Panc1 (cell line): ENCODE results near the gene TNFRSF17. TPM values are rescaled to one million over a fixed set of nuclear protein-coding genes. Genes with fewer than 3 reads are reported as not detected.

ENCODE experiments used
- ATAC-seq: fragments of 200-7000 bp; cut with Tn5 transposase; 2 replicates; pipeline ENCODE4 v1.9.1; 2020; ENCODE audit warnings: mild to moderate bottlenecking, moderate library complexity
- BruUV-seq: library from RNA; stranded (reverse); fragments of 400-500 nt; replicated peaks from 2 replicates; lab custom pipeline; 2021; lab: Mats Ljungman, UMichigan
- CTCF ChIA-PET: fragments of 300-600 bp; sonication (Branson Sonifier 250); formaldehyde crosslinking; loops from one replicate; lab custom pipeline; 2022; ENCODE audit warnings: antibody characterized with exemption; lab: Charles Lee
- POLR2A ChIA-PET: fragments of 300-600 bp; sonication (Branson Sonifier 250); formaldehyde crosslinking; loops from one replicate; lab custom pipeline; 2022; ENCODE audit warnings: antibody characterized with exemption; lab: Charles Lee
- DNase-seq: peaks from one replicate; pipeline ENCODE4 v3.0.0-alpha.2; 2010; ENCODE audit warnings: low read depth, low spot score
- H3K27ac ChIP-seq: 2 replicates; pipeline ENCODE4 v1.5.1; 2011; ENCODE audit warnings: mild to moderate bottlenecking, low read length, inconsistent platforms
- H3K27me3 ChIP-seq: fragments of 200-500 bp; sonication (Bioruptor generic); 2 replicates; pipeline ENCODE4 v1.6.0; 2014; ENCODE audit warnings: low read length, inconsistent platforms; ENCODE audit not compliant: control insufficient read depth, insufficient read depth
- H3K36me3 ChIP-seq: fragments of 200-500 bp; sonication (Bioruptor generic); 2 replicates; pipeline ENCODE4 v1.5.1; 2014; ENCODE audit warnings: inconsistent platforms, mild to moderate bottlenecking, low read length, moderate library complexity; ENCODE audit not compliant: control insufficient read depth, insufficient read depth
- H3K4me1 ChIP-seq: 2 replicates; pipeline ENCODE4 v1.5.1; 2011; ENCODE audit warnings: inconsistent platforms, mild to moderate bottlenecking, low read length, moderate library complexity; ENCODE audit not compliant: control insufficient read depth, insufficient read depth
- H3K4me3 ChIP-seq, 2 experiments: 2 replicates each; pipeline ENCODE4 v1.5.1; 2011 to 2012; ENCODE audit warnings: low read depth in 2 of 2, low read length in 2 of 2, mild to moderate bottlenecking in 2 of 2, inconsistent platforms in 1 of 2, moderate library complexity in 1 of 2
- H3K9me3 ChIP-seq: fragments of 200-500 bp; sonication (Bioruptor generic); 2 replicates; pipeline ENCODE4 v1.5.1; 2014; ENCODE audit warnings: low read depth, mild to moderate bottlenecking, inconsistent platforms, low read length, moderate library complexity; ENCODE audit not compliant: control insufficient read depth, insufficient read depth
- POLR2AphosphoS5 ChIP-seq: IDR thresholded peaks from 2 replicates; pipeline ENCODE4 v1.6.1; 2012; ENCODE audit warnings: mild to moderate bottlenecking, low read depth, low read length, moderate library complexity
- REST ChIP-seq, 2 experiments: IDR thresholded peaks; 2 replicates each; pipeline ENCODE4 v1.6.1; 2011 to 2012; ENCODE audit warnings: low read depth in 2 of 2, control low read depth in 1 of 2, low read length in 1 of 2, mild to moderate bottlenecking in 1 of 2, moderate library complexity in 1 of 2; ENCODE audit not compliant: insufficient read depth in 1 of 2
- SIN3A ChIP-seq: IDR thresholded peaks from 2 replicates; pipeline ENCODE4 v1.6.1; 2012; ENCODE audit warnings: low read depth, mild to moderate bottlenecking, low read length, moderate library complexity, borderline replicate concordance; ENCODE audit not compliant: insufficient read depth
- TCF7L2 ChIP-seq: IDR thresholded peaks from 2 replicates; pipeline ENCODE4 v1.6.1; 2011; ENCODE audit warnings: mild to moderate bottlenecking, low read depth, low read length, inconsistent platforms
- in situ Hi-C: cut with HindIII; loops from 2 replicates; pipeline ENCODE4 v1.10.0; 2016; ENCODE audit warnings: low sequenced_read_pairs, low pct_unique_long_range_greater_than_20kb
- intact Hi-C: fragments of 100-400 bp; cut with micrococcal nuclease; formaldehyde crosslinking; loops from one replicate; pipeline ENCODE4 v1.10.0; 2022; ENCODE audit not compliant: unreplicated experiment
- total RNA-seq: library from RNA; stranded (reverse); gene quantifications from one replicate; pipeline ENCODE4 v1.2.1, GENCODE V29; 2021; ENCODE audit not compliant: unreplicated experiment
- TF ChIP-seq, protein P1 (sequence below): fragments of 450-650 bp; IDR thresholded peaks from 2 replicates; pipeline ENCODE4 v1.5.1; 2017; ENCODE audit warnings: mild to moderate bottlenecking

TNFRSF17 gene
- total RNA-seq, 1 experiment from 2014 or later, result not detected

- intact Hi-C loops, result no loop called here
- BruUV-seq, result no TSS peak
- ChIA-PET POLR2A (no interaction called here), CTCF (no interaction called here)
- Histone ChIP-seq H3K4me3 (no peak overlapping the region), H3K4me1 (no peaks in the 10 kb centered on the region), H3K27ac (no peak overlapping the region), H3K27me3 (no peaks in the 10 kb centered on the region), H3K36me3 (no peaks in the 10 kb centered on the region), H3K9me3 (no peaks in the 10 kb centered on the region)
- no peak for ATAC-seq
- no peak for TF ChIP-seq POLR2AphosphoS5
- TF ChIP-seq REST (IDR thresholded peaks at IDR 0.05; ENCODE audit: insufficient read depth in 1 of 2, low read depth in 2 of 2, low read length in 1 of 2), result no peak
- TF ChIP-seq, protein P1, sequence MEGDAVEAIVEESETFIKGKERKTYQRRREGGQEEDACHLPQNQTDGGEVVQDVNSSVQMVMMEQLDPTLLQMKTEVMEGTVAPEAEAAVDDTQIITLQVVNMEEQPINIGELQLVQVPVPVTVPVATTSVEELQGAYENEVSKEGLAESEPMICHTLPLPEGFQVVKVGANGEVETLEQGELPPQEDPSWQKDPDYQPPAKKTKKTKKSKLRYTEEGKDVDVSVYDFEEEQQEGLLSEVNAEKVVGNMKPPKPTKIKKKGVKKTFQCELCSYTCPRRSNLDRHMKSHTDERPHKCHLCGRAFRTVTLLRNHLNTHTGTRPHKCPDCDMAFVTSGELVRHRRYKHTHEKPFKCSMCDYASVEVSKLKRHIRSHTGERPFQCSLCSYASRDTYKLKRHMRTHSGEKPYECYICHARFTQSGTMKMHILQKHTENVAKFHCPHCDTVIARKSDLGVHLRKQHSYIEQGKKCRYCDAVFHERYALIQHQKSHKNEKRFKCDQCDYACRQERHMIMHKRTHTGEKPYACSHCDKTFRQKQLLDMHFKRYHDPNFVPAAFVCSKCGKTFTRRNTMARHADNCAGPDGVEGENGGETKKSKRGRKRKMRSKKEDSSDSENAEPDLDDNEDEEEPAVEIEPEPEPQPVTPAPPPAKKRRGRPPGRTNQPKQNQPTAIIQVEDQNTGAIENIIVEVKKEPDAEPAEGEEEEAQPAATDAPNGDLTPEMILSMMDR, result no peak
- TF ChIP-seq TCF7L2, result no peak
- no peak for TF ChIP-seq SIN3A
- in situ Hi-C loops, result no loop called here
- no peak for DNase-seq
These were observed 1.3 kb upstream of the TNFRSF17 start for GRCh38 chr16:11963706-11964105.

GRCh38 chr16:11966173-11966572 is 1.2 kb downstream of the TNFRSF17 start:
- Histone ChIP-seq H3K36me3 (no peaks in the 10 kb centered on the region), H3K27me3 (no peaks in the 10 kb centered on the region), H3K27ac (no peak overlapping the region), H3K9me3 (no peaks in the 10 kb centered on the region), H3K4me1 (no peaks in the 10 kb centered on the region), H3K4me3 (no peak overlapping the region)
- TF ChIP-seq REST (IDR thresholded peaks at IDR 0.05; ENCODE audit: insufficient read depth in 1 of 2, low read depth in 2 of 2, low read length in 1 of 2) (no peak), TCF7L2 (no peak), POLR2AphosphoS5 (no peak), SIN3A (no peak)
- TF ChIP-seq, protein P1, result no peak
- no TSS peak for BruUV-seq
- intact Hi-C loops (no loop called here), in situ Hi-C loops (no loop called here)
- ChIA-PET POLR2A (no interaction called here), CTCF (no interaction called here)
- ATAC-seq, result no peak
- no peak for DNase-seq
